ENCODE measurements around the gene IFT27. TPM values are rescaled to one million over a fixed set of nuclear protein-coding genes. Genes with fewer than 3 reads are reported as not detected.
A peak's percentile ranks its signal among the peaks of the same experiment; 100 is the strongest.

Gene IFT27
- total RNA-seq, 1 experiment from 2014 or later: 19.9 TPM

- H3K27ac ChIP-seq (ENCODE audit: low read length): no peak overlapping the region
- H3K4me2 ChIP-seq (ENCODE audit: low read length): peak overlapping the region; percentile 30
- no peaks in the 10 kb centered on the region for H3K9me2 ChIP-seq (replicated peaks; ENCODE audit: low read length)
- DNase-seq (peak; percentile 84), ATAC-seq (peak; percentile 98)
- no peak overlapping the region for H3K9ac ChIP-seq (ENCODE audit: low read length)
- H3K4me3 ChIP-seq (ENCODE audit: low read length): no peak overlapping the region
- no TSS peak for BruUV-seq (replicated peaks)
- no peaks in the 10 kb centered on the region for H3K36me3 ChIP-seq (ENCODE audit: low read depth, low read length)
- H3K79me2 ChIP-seq (ENCODE audit: low read length): no peaks in the 10 kb centered on the region
- H3F3A ChIP-seq (ENCODE audit: low read length, unreplicated experiment): no peaks in the 10 kb centered on the region
- H3K4me1 ChIP-seq (ENCODE audit: insufficient read depth, low read length): peaks cover 6% of the 10 kb centered on the region
- intact Hi-C loops (cut with micrococcal nuclease): loop anchor here (1.0 to 5.0 kb wide), 2 partner anchors 74 to 195 kb away; no protein-coding TSS in a partner anchor
- H2AFZ ChIP-seq (ENCODE audit: low read length): peak overlapping the region; percentile 70
- H3K9me3 ChIP-seq (ENCODE audit: low read length): no peaks in the 10 kb centered on the region
- TF ChIP-seq EZH2 (IDR thresholded peaks at IDR 0.05; ENCODE audit: low read length, unreplicated experiment): no peak
- TF ChIP-seq EZH2phosphoT487 (IDR thresholded peaks at IDR 0.05; ENCODE audit: borderline replicate concordance, low read length): no peak
- TF ChIP-seq CTCF (conservative IDR thresholded peaks at IDR 0.05; ENCODE audit: low read depth, low read length): peak; percentile 84
- H3K27me3 ChIP-seq (ENCODE audit: low read length): 0 out of 2 replicates have a peak, but pooled peaks cover 5% of the 10 kb centered on the region
- ChIA-PET POLR2A (ENCODE audit: unreplicated experiment) (no interaction called here), CTCF (interaction anchor here (0.7 to 1.0 kb wide), 2 partner anchors 74 to 235 kb away, joined by 5 to 9 read pairs; no protein-coding TSS in a partner anchor)
- H4K20me1 ChIP-seq (ENCODE audit: low read length): no peaks in the 10 kb centered on the region
These were observed 6.0 kb upstream of the IFT27 start for GRCh38 chr22:36781656-36782627.

GRCh38 chr22:36778020-36778419, 2.1 kb upstream of the IFT27 start:
- ChIA-PET POLR2A (ENCODE audit: unreplicated experiment) (no interaction called here), CTCF (no interaction called here)
- no peak for ATAC-seq

More at GRCh38 chr22:36778020-36778419, 2.1 kb upstream of the IFT27 start:
- Histone ChIP-seq H4K20me1 (ENCODE audit: low read length) (no peaks in the 10 kb centered on the region), H3K36me3 (ENCODE audit: low read depth, low read length) (no peaks in the 10 kb centered on the region), H3K27me3 (ENCODE audit: low read length) (no peaks in the 10 kb centered on the region), H3K4me2 (ENCODE audit: low read length) (no peak overlapping the region), H3F3A (ENCODE audit: low read length, unreplicated experiment) (no peaks in the 10 kb centered on the region), H3K9me2 (replicated peaks; ENCODE audit: low read length) (no peaks in the 10 kb centered on the region), H3K27ac (ENCODE audit: low read length) (no peak overlapping the region), H3K79me2 (ENCODE audit: low read length) (peaks cover 5% of the 10 kb centered on the region; the same call in 1 of the 2 replicates), H3K9ac (ENCODE audit: low read length) (no peak overlapping the region), H3K9me3 (ENCODE audit: low read length) (no peaks in the 10 kb centered on the region), H3K4me3 (ENCODE audit: low read length) (no peak overlapping the region), H3K4me1 (ENCODE audit: insufficient read depth, low read length) (peaks cover 18% of the 10 kb centered on the region), H2AFZ (ENCODE audit: low read length) (no peak overlapping the region)
- no peak for DNase-seq
- no peak for TF ChIP-seq EZH2 (IDR thresholded peaks at IDR 0.05; ENCODE audit: low read length, unreplicated experiment)
- TF ChIP-seq CTCF (conservative IDR thresholded peaks at IDR 0.05; ENCODE audit: low read depth, low read length): no peak
- TF ChIP-seq EZH2phosphoT487 (IDR thresholded peaks at IDR 0.05; ENCODE audit: borderline replicate concordance, low read length): no peak
- intact Hi-C loops (cut with micrococcal nuclease): loop anchor here (10.0 kb wide), 1 partner anchor 133 kb away; no protein-coding TSS in a partner anchor
- no TSS peak for BruUV-seq (replicated peaks)
